ENCODE results near the gene CC2D2A. TPM values are rescaled to one million over a fixed set of nuclear protein-coding genes. Genes with fewer than 3 reads are reported as not detected.

CC2D2A gene
- total and polyA plus RNA-seq, 9 of the 15 experiments (the other 6 are each of a cell fraction or from before 2014, with no cell fraction given): 0.36 to 2.5 (median 1.6) TPM

GRCh38 chr4:15420642-15421041, 49.0 kb upstream of the CC2D2A start:
- ChIA-PET CTCF (ENCODE audit: low intra/inter-chr PET ratio) (no interaction called here), POLR2A (no interaction called here)
- Histone ChIP-seq H3K9me1 (ENCODE audit: control insufficient read depth, insufficient read depth, low read length) (no peaks in the 10 kb centered on the region), H3K36me3 (ENCODE audit: control insufficient read depth, insufficient read depth, low read length) (no peaks in the 10 kb centered on the region), H3K27ac (ENCODE audit: extremely low read depth, low read depth, low read length) (no peak overlapping the region), H3K4me3 (no peak overlapping the region), H3K9me3 (replicated peaks; ENCODE audit: control insufficient read depth, insufficient read depth, low read depth, low read length) (no peaks in the 10 kb centered on the region), H3K79me2 (ENCODE audit: control insufficient read depth, insufficient read depth, low read length) (no peaks in the 10 kb centered on the region), H3K9ac (ENCODE audit: insufficient read depth in 1 of 2, low read depth in 2 of 2, low read length in 2 of 2) (no peak overlapping the region), H4K20me1 (replicated peaks; ENCODE audit: control insufficient read depth, insufficient read depth, low read length) (no peaks in the 10 kb centered on the region), H3K4me2 (ENCODE audit: insufficient read depth, low read length) (no peak overlapping the region), H3K27me3 (ENCODE audit: control insufficient read depth in 2 of 2, insufficient read depth in 2 of 2, low read length in 2 of 2) (no peaks in the 10 kb centered on the region), H3K4me1 (replicated peaks in 1 of 2; ENCODE audit: control insufficient read depth in 2 of 2, insufficient read depth in 2 of 2, low read length in 2 of 2) (no peaks in the 10 kb centered on the region), H2AFZ (ENCODE audit: low read depth, low read length) (no peak overlapping the region)
- no TSS peak for BruUV-seq (replicated peaks)
- intact Hi-C loops (cut with micrococcal nuclease) (no loop called here), in situ Hi-C loops (cut with MboI) (no loop called here)
- FAIRE-seq: no peak
- no peak for DNase-seq (ENCODE audit: extremely low read depth in 1 of 4, low spot score in 3 of 4)
- ATAC-seq: no peak
- WGBS (ENCODE audit: insufficient coverage, low coverage, missing lambda C conversion rate): 0% methylated on average over 2 of the region's 2 CpGs
- TF ChIP-seq ZNF507 (tag; conservative IDR thresholded peaks at IDR 0.05) (no peak), CHAMP1 (IDR thresholded peaks at IDR 0.05) (no peak), MCM3 (IDR thresholded peaks at IDR 0.05) (no peak), ZNF23 (CRISPR knock-in tag; IDR thresholded peaks at IDR 0.05) (no peak), CTBP1 (IDR thresholded peaks at IDR 0.05; ENCODE audit: borderline replicate concordance) (no peak), PHTF2 (CRISPR knock-in tag; IDR thresholded peaks at IDR 0.05) (no peak), CBX3 (IDR thresholded peaks at IDR 0.05; ENCODE audit: borderline replicate concordance in 1 of 2, low read length in 2 of 2) (no peak), ZNF644 (tag; IDR thresholded peaks at IDR 0.05; ENCODE audit: low read depth) (no peak), ZKSCAN3 (CRISPR knock-in tag; IDR thresholded peaks at IDR 0.05) (no peak), CHD7 (IDR thresholded peaks at IDR 0.05; ENCODE audit: low read depth, low read length) (no peak)

Data from K562 (cell line).